Mucosa of descending colon (tissue), 3 donors: Measurements from ENCODE around the gene TCERG1L. TPM values are rescaled to one million over a fixed set of nuclear protein-coding genes. Genes with fewer than 3 reads are reported as not detected.

ENCODE experiments used
- ATAC-seq: fragments of 200-7000 bp; cut with Tn5 transposase; one replicate; pipeline ENCODE4 v1.9.1; 2020; ENCODE audit warnings: mild to moderate bottlenecking, moderate library complexity
- DNase-seq, 3 donors: peaks; one replicate each; pipeline ENCODE4 v3.0.0-alpha.2; 2020
- H3K36me3 ChIP-seq: fragments of 200-600 bp; one replicate; pipeline ENCODE4 v1.8.0; 2021; ENCODE audit warnings: low read depth, mild to moderate bottlenecking
- H3K4me1 ChIP-seq: fragments of 200-600 bp; one replicate; pipeline ENCODE4 v1.8.0; 2021; ENCODE audit warnings: low read depth, mild to moderate bottlenecking
- H3K4me3 ChIP-seq: fragments of 200-600 bp; one replicate; pipeline ENCODE4 v1.8.0; 2021; ENCODE audit warnings: mild to moderate bottlenecking
- H3K9me3 ChIP-seq: fragments of 200-600 bp; one replicate; pipeline ENCODE4 v1.8.0; 2021; ENCODE audit warnings: mild to moderate bottlenecking
- CTCF ChIP-seq: fragments of 200-600 bp; IDR thresholded peaks from one replicate; pipeline ENCODE4 v1.8.0; 2022; ENCODE audit warnings: antibody characterized with exemption, mild to moderate bottlenecking
- intact Hi-C, 2 donors: fragments of 100-400 bp; cut with DNase I in 1 of 2; cut with micrococcal nuclease in 1 of 2; formaldehyde crosslinking; loops; one replicate each; pipeline versions ENCODE4 v1.11.0 to v1.11.1; 2022; cut with DNase I, micrococcal nuclease
- total RNA-seq, 3 donors: library from RNA; stranded (reverse); fragmentation: NEBNext Ultra II Directional in 2 of 3; extraction: Animal tissue kit (Norgen Biotek cat#: 25700) in 2 of 3; gene quantifications; one replicate each; pipeline versions ENCODE4 v1.2.1 to v1.2.4, GENCODE V29; 2021 to 2023
- donor health status: DM: no; HTN: no; CAD: no; lungs with moderate emphysema.
- donor health status: DM: no; HTN: no; CAD: no.
- donor health status: DM: no; HTN: yes; CAD: no.

The TCERG1L gene
- total RNA-seq, 3 donors from 2014 or later = not detected

GRCh38 chr10:131183546-131184045, 127.9 kb downstream of the TCERG1L start:
- Histone ChIP-seq H3K4me3 (no peak overlapping the region), H3K36me3 (no peaks in the 10 kb centered on the region), H3K9me3 (peaks cover 12% of the 10 kb centered on the region), H3K4me1 (no peaks in the 10 kb centered on the region)
- no peak for TF ChIP-seq CTCF
- ATAC-seq = no peak
- intact Hi-C loops = no loop called here
- DNase-seq = no peak

- ATAC-seq (no peak), DNase-seq (no peak)
- Histone ChIP-seq H3K4me1 (no peaks in the 10 kb centered on the region), H3K9me3 (peaks cover 24% of the 10 kb centered on the region), H3K36me3 (no peaks in the 10 kb centered on the region), H3K4me3 (no peak overlapping the region)
- intact Hi-C loops = no loop called here
- no peak for TF ChIP-seq CTCF
Measured at GRCh38 chr10:131181456-131181855, 130.1 kb downstream of the TCERG1L start.

- Histone ChIP-seq H3K4me1 (no peaks in the 10 kb centered on the region), H3K9me3 (peaks cover 28% of the 10 kb centered on the region), H3K36me3 (no peaks in the 10 kb centered on the region), H3K4me3 (no peak overlapping the region)
- TF ChIP-seq CTCF = no peak
- ATAC-seq (no peak), DNase-seq (no peak)
- intact Hi-C loops = no loop called here
Measured at GRCh38 chr10:131180740-131181415, 130.6 kb downstream of the TCERG1L start.

DNA sequence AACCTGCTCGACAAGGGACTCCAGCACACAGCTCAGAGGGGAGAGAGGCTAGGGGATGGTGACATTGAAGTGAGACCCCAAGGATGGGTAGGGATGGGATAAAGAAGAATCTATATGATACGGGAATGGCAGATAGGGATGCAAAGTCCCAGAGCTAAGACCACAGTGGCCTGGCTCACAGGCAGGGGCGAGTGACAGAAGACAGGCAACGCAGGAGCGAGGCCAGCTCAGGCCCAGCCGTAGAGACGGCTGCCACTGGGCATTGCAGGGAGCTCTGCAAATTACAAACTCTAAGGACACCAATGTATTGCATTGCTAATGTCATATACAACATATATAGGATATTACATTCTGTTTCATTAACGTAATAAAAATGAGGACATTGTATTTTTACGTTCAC, 131.4 kb downstream of the TCERG1L start:
- ATAC-seq = no peak
- peaks cover 36% of the 10 kb centered on the region for H3K9me3 ChIP-seq

GRCh38 chr10:131179361-131179760, 132.2 kb downstream of the TCERG1L start:
- Histone ChIP-seq H3K36me3 (no peaks in the 10 kb centered on the region), H3K9me3 (peaks cover 41% of the 10 kb centered on the region), H3K4me1 (no peaks in the 10 kb centered on the region), H3K4me3 (no peak overlapping the region)
- no peak for TF ChIP-seq CTCF
- ATAC-seq = no peak
- intact Hi-C loops = no loop called here
- no peak for DNase-seq

More for the DNA sequence above, 131.4 kb downstream of the TCERG1L start:
- TF ChIP-seq CTCF = no peak
- intact Hi-C loops = no loop called here
- H3K4me3 ChIP-seq = no peak overlapping the region
- no peak for DNase-seq
- H3K36me3 ChIP-seq = no peaks in the 10 kb centered on the region
- H3K4me1 ChIP-seq = no peaks in the 10 kb centered on the region
